ENCODE results near the gene PAPOLB.

GRCh38 chr7:4854916-4855315, 6.9 kb downstream of the PAPOLB start:
- TF ChIP-seq POLR2AphosphoS5 (IDR thresholded peaks at IDR 0.05; ENCODE audit: insufficient read depth, low read depth, low read length) (no peak), EZH2 (IDR thresholded peaks at IDR 0.05; ENCODE audit: borderline replicate concordance, low read depth, low read length, severe bottlenecking) (no peak), CTCF (IDR thresholded peaks at IDR 0.05; ENCODE audit: extremely low read depth in 1 of 2, insufficient read depth in 1 of 2, low read depth in 1 of 2, low read length in 2 of 2) (no peak), JUN (IDR thresholded peaks at IDR 0.05; ENCODE audit: borderline replicate concordance, insufficient read depth, insufficient read length, low read depth) (no peak), POLR2A (IDR thresholded peaks at IDR 0.05; ENCODE audit: low read depth, low read length) (no peak)
- TF ChIP-seq, protein P1, sequence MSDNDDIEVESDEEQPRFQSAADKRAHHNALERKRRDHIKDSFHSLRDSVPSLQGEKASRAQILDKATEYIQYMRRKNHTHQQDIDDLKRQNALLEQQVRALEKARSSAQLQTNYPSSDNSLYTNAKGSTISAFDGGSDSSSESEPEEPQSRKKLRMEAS (IDR thresholded peaks at IDR 0.05; ENCODE audit: insufficient read depth, insufficient read length) = no peak
